8988T (cell line): ENCODE data around the gene NSMCE4A.
"Not testable (repeated sequence)": the region's sequence is repeated elsewhere in the genome, so short reads cannot be mapped to it uniquely, and the experiment has no call there.

ENCODE experiments used
- DNase-seq: peaks from one replicate; pipeline ENCODE4 v3.0.0; 2011

NSMCE4A gene

GRCh38 chr10:121988361-121989324 is 13.6 kb upstream of the NSMCE4A start, which contains the start of gene TACC2:
TACC2 (plus strand) TSS chr10:121989163; CDS start chr10:122021982, 32,819 bp downstream.
- DNase-seq: no peak

GRCh38 chr10:121984463-121984862 is 9.4 kb upstream of the NSMCE4A start:
- no peak for DNase-seq

GRCh38 chr10:121983852-121984251 is 8.8 kb upstream of the NSMCE4A start:
- DNase-seq: no peak

GRCh38 chr10:121981346-121981745 is 6.3 kb upstream of the NSMCE4A start:
- no peak for DNase-seq

- DNase-seq: no peak
Measured at GRCh38 chr10:121978511-121978910, 3.5 kb upstream of the NSMCE4A start.

GRCh38 chr10:121976607-121977006 is 1.6 kb upstream of the NSMCE4A start:
- no peak for DNase-seq

- DNase-seq: no peak
Measured at GRCh38 chr10:121975295-121976086, 474 bp upstream of the NSMCE4A start.

GRCh38 chr10:121974019-121974534 is 940 bp downstream of the NSMCE4A start:
- DNase-seq: peak; percentile 53

- not testable (repeated sequence) for DNase-seq
Measured at GRCh38 chr10:121969086-121969485, 5.9 kb downstream of the NSMCE4A start.

- no peak for DNase-seq
Measured at GRCh38 chr10:121965996-121966395, 9.0 kb downstream of the NSMCE4A start.

- DNase-seq: no peak
Measured at GRCh38 chr10:121961456-121961855, 13.6 kb downstream of the NSMCE4A start.

- no peak for DNase-seq
Measured at GRCh38 chr10:121959671-121960070, 15.3 kb downstream of the NSMCE4A start.

GRCh38 chr10:121956111-121957061 is 18.6 kb downstream of the NSMCE4A start:
- DNase-seq: no peak

GRCh38 chr10:121952226-121952625 is 22.8 kb downstream of the NSMCE4A start:
- DNase-seq: no peak

GRCh38 chr10:121949451-121949850 is 25.6 kb downstream of the NSMCE4A start:
- no peak for DNase-seq

- DNase-seq: no peak
Measured at GRCh38 chr10:121949049-121949448, 26.0 kb downstream of the NSMCE4A start.

GRCh38 chr10:121947343-121948330 is 27.4 kb downstream of the NSMCE4A start:
- no peak for DNase-seq

GRCh38 chr10:121942749-121943416 is 32.1 kb downstream of the NSMCE4A start:
- DNase-seq: no peak

- DNase-seq: no peak
Measured at GRCh38 chr10:121941532-121941931, 33.5 kb downstream of the NSMCE4A start.

- no peak for DNase-seq
Measured at GRCh38 chr10:121936295-121936694, 38.7 kb downstream of the NSMCE4A start.
